ENCODE measurements around the gene CDCA8.
"Not testable (repeated sequence)": the region's sequence is repeated elsewhere in the genome, so short reads cannot be mapped to it uniquely, and the experiment has no call there.

Gene CDCA8

DNA sequence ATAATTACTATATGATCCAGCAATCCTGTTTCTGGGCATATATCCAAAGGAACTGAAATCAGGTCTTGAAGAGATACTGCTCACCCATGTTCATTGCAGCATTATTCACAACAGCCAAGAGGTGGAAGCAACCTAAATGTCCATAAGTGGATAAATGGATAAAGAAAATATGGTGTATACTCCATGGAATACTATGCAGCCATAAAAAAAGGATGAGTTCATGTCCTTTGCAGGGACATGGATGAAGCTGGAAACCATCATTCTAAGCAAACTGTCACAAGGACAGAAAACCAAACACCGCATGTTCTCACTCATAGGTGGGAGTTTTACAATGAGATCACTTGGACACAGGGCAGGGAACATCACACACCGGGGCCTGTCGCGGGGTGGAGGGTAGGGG, 46.3 kb downstream of the CDCA8 start:
- DNase-seq (ENCODE audit: low read depth), result not testable (repeated sequence)

DNA sequence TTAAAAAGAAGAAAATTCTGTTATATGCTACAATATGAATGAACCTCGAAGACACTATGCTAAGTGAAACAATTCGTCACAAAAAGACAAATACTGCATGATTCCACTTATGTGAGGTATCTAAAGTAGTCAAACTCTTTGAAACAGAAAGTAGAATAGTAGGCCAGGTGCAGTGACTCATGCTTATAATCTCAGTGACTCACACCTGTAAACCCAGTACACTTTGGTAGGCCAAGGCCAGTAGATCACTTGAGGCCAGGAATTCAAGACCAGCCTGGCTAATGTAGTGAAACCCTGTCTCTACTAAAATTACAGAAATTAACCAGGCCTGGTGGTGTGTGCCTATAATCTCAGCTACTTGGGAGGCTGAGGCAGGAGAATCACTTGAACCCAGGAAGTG, 46.9 kb downstream of the CDCA8 start:
- no peak for DNase-seq (ENCODE audit: low read depth)

DNA sequence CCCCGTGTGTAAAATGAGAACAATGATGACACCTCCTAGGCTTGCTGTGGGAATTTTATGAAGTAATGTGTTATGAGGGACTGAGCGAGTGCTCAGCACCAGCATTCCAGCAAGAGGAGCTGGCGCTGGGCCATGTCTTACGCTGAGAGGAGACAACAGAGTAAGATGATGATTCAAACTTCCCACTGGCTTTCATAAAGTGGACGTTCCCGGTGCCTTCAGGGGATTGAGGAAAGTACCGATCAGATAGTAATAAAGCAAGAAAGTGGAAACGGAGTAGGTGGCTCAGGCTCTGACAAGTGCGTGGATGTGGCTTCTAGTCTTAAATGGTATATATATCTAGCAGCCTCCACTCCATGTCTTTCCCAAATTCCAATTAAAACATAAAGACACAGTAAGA, 48.8 kb downstream of the CDCA8 start:
- no peak for DNase-seq (ENCODE audit: low read depth)

DNA sequence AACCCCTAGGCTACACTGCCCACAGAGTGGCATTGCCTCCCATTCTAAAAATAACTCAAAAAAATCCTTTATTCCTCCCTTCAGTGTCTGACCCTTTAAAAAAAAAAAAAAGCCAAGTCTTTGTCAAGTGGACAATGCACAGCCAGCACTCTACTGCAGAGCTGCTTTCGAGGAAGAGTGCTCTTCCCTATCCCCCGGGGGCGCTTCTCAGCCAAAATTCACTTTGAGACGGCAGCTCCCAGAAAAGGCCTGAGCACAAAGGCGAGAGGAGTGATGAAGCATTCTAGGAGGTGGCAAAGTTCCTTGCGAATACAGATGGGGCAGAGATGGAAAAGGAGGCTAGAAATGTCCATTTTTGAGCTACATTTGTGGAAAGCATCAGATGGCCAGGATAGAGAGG, 49.3 kb downstream of the CDCA8 start:
- no peak for DNase-seq (ENCODE audit: low read depth)

DNA sequence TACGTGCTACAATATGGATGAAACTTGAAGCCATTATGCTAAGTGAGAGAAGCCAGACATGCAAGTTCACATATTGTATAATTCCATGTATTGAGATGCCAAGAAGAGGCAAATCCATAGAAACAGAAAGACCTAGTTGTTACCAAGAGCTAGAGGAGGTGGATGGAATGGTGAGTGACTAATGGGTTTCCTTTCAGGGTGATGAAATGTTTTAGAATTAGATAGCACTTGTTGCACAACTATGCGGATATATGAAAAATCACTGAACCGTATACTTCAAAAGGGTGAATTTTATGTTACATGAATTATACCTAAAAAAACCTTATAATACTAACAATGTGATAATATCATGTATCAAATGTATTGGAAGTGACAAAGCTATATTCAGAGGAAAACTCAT, 54.5 kb downstream of the CDCA8 start:
- DNase-seq (ENCODE audit: low read depth), result no peak

DNA sequence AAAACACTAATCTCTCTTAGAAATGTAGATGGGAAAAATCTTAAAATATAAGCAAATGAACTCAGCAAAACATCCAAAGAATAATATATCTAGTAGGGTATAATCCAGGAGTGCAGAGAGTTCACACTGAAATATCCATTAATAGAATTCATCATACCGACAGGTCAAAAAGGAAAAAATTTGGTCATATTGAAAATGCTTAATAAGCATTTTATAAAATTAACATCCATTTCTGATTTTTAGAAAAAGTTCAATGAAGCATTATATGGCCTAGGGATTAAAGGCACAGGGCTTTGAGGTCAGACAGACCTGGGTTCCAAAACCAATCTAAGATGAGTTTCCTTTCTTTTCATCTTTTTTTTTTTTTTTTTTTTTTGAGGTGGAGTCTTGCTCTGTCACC, 56.2 kb downstream of the CDCA8 start:
- no peak for DNase-seq (ENCODE audit: low read depth)

DNA sequence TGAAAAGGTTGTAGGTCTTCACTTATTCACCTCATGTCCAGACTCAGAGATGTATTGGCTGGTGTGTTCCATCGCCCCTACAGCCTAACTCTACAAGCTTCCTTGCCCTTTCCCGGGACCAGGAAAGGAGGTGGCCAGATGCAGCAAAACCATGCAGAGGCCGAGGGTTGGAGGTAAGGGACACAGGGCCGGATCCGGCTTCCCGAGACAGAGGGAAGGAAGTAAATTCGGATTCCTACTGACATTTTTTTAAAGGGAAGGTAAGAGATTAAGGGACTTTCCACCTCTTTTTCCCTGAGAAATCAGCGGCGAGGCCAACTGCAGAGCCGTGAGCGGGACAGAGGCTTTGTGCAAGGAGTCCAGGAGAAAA, 59.9 kb downstream of the CDCA8 start:
- DNase-seq (ENCODE audit: low read depth), result no peak

DNA sequence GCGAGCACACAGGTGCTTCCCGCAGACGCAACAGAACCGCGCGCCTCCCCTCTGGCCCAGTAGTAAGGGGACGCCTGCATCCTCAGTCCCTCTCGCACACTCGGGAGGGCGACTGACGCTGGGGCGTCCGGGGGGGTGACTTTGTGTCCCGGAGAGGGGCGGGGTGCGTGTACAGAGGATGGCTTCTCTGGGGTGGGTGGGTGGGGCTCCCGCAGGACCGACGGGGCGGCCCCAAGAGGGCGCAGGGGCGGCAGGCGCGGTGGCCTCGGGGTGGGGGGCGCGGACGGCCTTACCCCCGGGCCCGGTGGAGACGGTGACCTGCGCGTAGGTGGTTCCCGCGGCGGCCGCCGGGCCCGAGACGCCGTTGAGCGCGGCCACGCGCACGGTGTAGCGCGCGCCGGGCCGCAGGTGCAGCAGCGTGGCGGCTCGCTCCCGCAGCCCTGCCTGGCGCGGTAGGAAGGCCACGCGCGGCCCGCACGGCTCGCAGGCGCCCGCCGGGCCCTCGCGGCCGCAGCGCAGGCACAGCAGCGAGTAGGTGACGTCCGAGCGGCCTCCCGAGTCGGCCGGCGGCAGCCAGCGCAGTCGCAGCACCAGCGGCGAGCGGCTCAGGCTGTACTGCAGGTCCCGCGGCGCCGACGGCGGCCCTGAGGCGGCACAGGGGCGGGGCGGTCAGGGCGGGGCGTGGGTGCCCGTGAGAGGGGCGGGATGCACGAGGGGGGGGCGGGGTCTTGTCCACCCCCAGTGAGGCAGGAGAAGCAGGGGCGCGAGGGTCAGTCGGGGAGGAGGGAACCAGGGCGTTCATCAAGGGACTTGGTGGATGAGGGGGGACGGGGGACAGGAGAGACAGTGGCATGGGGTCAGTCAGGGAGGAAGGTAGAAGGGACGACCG, 60.5 kb downstream of the CDCA8 start:
- no peak for DNase-seq (ENCODE audit: low read depth)

DNA sequence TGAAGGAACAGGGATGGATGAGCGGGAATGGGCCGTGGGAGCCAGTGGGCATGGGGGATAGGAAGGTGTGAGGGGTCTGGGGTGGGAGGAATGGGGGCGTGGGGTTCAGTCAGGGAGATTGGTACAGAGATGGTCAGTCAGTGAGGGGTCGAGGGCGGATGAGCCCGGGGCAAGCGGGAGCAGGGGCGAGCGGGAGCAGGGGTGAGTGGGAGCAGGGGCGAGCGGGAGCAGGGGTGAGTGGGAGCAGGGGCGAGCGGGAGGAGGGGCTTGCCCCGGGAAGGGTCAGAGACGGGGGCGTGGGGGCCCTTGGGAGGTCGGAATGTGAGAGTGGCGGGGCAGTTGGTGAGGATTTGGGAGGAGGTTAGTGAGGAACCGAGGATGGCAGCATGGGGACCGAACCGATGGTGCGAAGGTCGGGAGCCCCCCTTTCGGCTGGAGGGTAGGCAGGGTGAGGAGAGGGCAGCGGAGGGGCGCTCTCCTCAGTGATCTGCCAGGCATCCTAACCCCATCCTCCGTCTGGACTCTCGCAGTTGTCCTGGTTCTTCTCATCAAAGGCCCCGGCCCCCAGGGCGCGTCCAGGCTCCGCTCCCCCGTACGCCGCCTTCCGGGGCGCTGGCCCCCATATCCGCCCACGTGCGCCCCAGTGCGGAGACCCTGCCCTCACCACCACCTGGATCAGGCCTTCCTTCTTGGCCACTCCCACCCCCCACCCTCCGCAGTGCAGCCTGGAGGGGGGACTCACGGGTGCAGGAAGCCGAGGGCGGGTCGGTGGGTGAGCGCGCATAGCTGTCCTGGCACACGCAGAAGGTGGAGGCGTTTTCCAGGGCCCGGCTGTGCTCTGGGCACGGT, 61.4 kb downstream of the CDCA8 start:
- no peak for DNase-seq (ENCODE audit: low read depth)

DNA sequence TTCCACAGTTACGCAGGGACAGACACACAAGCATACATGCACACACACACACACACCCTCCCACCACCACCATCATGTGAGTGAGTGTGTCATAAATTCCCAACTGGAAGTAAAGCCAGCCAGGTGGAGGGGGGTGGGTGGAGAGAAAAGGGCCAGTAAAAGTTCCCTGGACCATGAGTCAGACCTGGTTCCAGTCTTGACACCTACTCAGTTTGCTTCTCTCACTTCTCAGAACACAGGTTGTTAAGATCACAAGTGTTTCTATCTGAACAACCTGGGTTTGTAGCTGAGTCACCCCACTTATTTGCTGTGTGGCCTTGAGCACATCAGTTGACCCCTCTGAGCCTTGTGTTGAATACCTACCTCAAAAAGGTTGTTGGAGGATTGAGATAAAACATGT, 63.0 kb downstream of the CDCA8 start:
- no peak for DNase-seq (ENCODE audit: low read depth)

DNA sequence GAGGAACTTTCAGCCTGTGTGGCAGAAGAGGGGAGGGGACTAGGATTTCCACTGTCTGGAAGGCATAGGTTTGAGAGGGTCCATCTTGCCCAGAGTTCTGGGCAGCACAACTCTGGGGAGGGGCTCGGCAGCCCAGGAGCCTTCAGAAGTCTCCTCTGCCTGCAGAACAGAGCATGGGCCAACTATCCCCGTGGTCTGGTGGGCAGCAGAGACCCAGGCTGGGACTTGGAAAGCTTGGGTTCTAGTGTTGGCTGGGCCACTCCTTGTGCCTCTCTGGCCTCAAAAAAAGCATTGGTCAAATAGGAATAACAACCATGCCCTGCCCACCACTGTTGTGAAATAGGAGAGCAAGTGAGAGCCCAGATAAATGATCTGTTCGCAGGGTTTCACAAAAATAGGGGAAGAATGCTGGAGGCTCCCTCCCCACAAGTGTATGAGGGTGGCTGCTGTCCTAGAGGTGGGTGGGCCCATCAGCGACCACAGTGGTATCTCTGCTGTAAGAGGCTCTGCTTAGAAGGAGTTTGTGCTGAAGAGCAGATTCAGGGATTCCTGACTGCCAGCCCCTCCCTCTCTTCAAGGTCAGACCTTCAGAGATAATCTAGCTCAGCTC, 63.7 kb downstream of the CDCA8 start:
- DNase-seq (ENCODE audit: low read depth), result no peak
